Neural crest cell (in vitro differentiated cells): ENCODE measurements around the gene TSPEAR. TPM values are rescaled to one million over a fixed set of nuclear protein-coding genes. Genes with fewer than 3 reads are reported as not detected.

Experiments
- DNase-seq: peaks from one replicate; pipeline ENCODE4 v3.0.0; 2021; ENCODE audit warnings: low read depth, mixed read lengths, low spot score
- H3K27ac Mint-ChIP-seq: one replicate; pipeline ENCODE4 v1.8.0; 2021; ENCODE audit warnings: mild to moderate bottlenecking, mixed read lengths; ENCODE audit not compliant: unreplicated experiment
- H3K27me3 Mint-ChIP-seq: 2 replicates; pipeline ENCODE4 v1.8.0; 2021; ENCODE audit warnings: low read depth, mild to moderate bottlenecking, mixed read lengths
- H3K36me3 Mint-ChIP-seq: 2 replicates; pipeline ENCODE4 v1.8.0; 2021; ENCODE audit warnings: low read depth, mild to moderate bottlenecking, mixed read lengths
- H3K4me1 Mint-ChIP-seq: 2 replicates; pipeline ENCODE4 v1.8.0; 2021; ENCODE audit warnings: mixed read lengths
- H3K4me3 Mint-ChIP-seq: one replicate; pipeline ENCODE4 v1.8.0; 2021; ENCODE audit warnings: mild to moderate bottlenecking, mixed read lengths
- H3K9me3 Mint-ChIP-seq: 2 replicates; pipeline ENCODE4 v1.8.0; 2021; ENCODE audit warnings: mixed read lengths
- CTCF ChIP-seq: fragments of 200-600 bp; sonication (generic); conservative IDR thresholded peaks from 2 replicates; pipeline ENCODE4 v1.5.0; 2021; ENCODE audit warnings: antibody characterized with exemption, mild to moderate bottlenecking
- total RNA-seq: library from RNA; stranded (reverse); gene quantifications from 2 replicates; pipeline ENCODE4 v1.2.1, GENCODE V29; 2021

TSPEAR gene
- total RNA-seq, 1 donor from 2014 or later = not detected

GRCh38 chr21:44455524-44456213 lies 255.7 kb downstream of the TSPEAR start:
- Mint-ChIP-seq H3K4me3 (peak overlapping the region; percentile 82), H3K27ac (no peak overlapping the region), H3K27me3 (peaks cover 24% of the 10 kb centered on the region), H3K9me3 (no peaks in the 10 kb centered on the region), H3K36me3 (no peaks in the 10 kb centered on the region), H3K4me1 (peaks cover 7% of the 10 kb centered on the region)
- no peak for TF ChIP-seq CTCF
- peak; percentile 28 for DNase-seq

- Mint-ChIP-seq H3K36me3 (no peaks in the 10 kb centered on the region), H3K27ac (no peak within 1 kb of the TSS), H3K27me3 (peaks cover 24% of the 10 kb centered on the region), H3K4me3 (peak within 1 kb of the TSS; percentile 82), H3K9me3 (no peaks in the 10 kb centered on the region), H3K4me1 (peaks cover 7% of the 10 kb centered on the region)
- peak; percentile 81 for DNase-seq
- TF ChIP-seq CTCF = no peak
Observed at GRCh38 chr21:44454747-44455523, 256.4 kb downstream of the TSPEAR start, which contains the start of gene LRRC3. Gene LRRC3 (plus strand): TSS chr21:44455510. CDS start chr21:44456645, 1,135 bp downstream.

- Mint-ChIP-seq H3K36me3 (no peaks in the 10 kb centered on the region), H3K9me3 (no peaks in the 10 kb centered on the region), H3K27ac (no peak overlapping the region), H3K27me3 (peaks cover 24% of the 10 kb centered on the region), H3K4me3 (peak overlapping the region; percentile 65), H3K4me1 (peaks cover 8% of the 10 kb centered on the region)
- no peak for TF ChIP-seq CTCF
- DNase-seq = no peak
Observed at GRCh38 chr21:44454058-44454457, 257.3 kb downstream of the TSPEAR start.

- TF ChIP-seq CTCF = no peak
- no peaks in the 10 kb centered on the region for H3K9me3 Mint-ChIP-seq
- peaks cover 24% of the 10 kb centered on the region for H3K27me3 Mint-ChIP-seq
- no peak overlapping the region for H3K27ac Mint-ChIP-seq
- no peaks in the 10 kb centered on the region for H3K36me3 Mint-ChIP-seq
- no peak overlapping the region for H3K4me3 Mint-ChIP-seq
- H3K4me1 Mint-ChIP-seq = peaks cover 12% of the 10 kb centered on the region
- no peak for DNase-seq
Observed at GRCh38 chr21:44453120-44453519, 258.3 kb downstream of the TSPEAR start.

- Mint-ChIP-seq H3K27me3 (peaks cover 24% of the 10 kb centered on the region), H3K9me3 (no peaks in the 10 kb centered on the region), H3K4me3 (no peak overlapping the region), H3K36me3 (no peaks in the 10 kb centered on the region), H3K27ac (no peak overlapping the region), H3K4me1 (peaks cover 12% of the 10 kb centered on the region)
- DNase-seq = no peak
- no peak for TF ChIP-seq CTCF
Observed at GRCh38 chr21:44450999-44451398, 260.4 kb downstream of the TSPEAR start.
